GM18868 (cell line): Measurements from ENCODE around the gene ZBTB7B.

Experiments used
- ATAC-seq: cut with Tn5 transposase; IDR thresholded peaks from one replicate; pipeline ENCODE4 v1.9.1; 2021; ENCODE audit warnings: mild to moderate bottlenecking, moderate library complexity; ENCODE audit not compliant: unreplicated experiment

ZBTB7B gene

GRCh38 chr1:155052439-155053395, 50.1 kb downstream of the ZBTB7B start:
- ATAC-seq: no peak

- no peak for ATAC-seq
Measured at GRCh38 chr1:155053531-155054105, 51.0 kb downstream of the ZBTB7B start.

DNA sequence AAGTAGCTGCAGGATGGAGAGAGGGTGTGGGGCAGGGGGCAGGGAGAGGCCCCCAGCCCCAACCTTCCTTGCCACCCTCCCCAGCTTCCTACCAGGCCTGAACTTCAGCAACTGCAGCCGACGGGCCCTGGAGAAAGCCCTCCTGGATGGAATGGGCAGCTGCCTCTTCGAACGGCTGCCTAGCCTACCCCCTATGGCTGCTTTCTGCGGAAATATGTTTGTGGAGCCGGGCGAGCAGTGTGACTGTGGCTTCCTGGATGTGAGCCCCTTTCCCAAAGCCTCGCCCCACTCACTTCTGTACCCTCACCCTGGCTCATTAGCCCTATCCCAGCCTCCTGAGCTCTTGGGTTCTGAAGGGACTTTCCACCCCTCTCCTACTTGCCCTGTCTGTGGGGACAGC, 54.5 kb downstream of the ZBTB7B start:
- ATAC-seq: no peak

- ATAC-seq: no peak
Measured at GRCh38 chr1:155057788-155058211, 55.2 kb downstream of the ZBTB7B start.

DNA sequence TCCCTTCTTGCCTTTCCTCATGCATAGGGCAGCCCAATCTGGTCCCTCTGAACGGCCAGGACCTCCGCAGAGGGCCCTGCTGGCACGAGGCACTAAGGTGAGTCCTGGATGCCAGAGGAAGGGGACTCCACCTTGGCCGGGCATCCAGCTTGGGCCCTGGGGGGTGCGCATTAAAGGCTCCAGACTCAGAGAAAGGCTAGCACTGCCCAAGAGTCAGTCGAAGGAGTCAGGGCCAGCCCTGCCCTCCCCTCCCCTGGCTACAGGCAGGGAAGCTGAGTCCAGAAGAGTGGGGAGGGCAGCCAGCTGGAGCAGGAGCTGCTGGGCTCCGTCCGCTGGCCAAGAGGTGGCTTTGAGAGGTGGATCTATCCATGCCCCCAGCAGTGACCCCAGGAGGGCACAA, 58.1 kb downstream of the ZBTB7B start:
- ATAC-seq: no peak

GRCh38 chr1:155061381-155062150, 59.0 kb downstream of the ZBTB7B start:
- ATAC-seq: no peak

- ATAC-seq: no peak
Measured at GRCh38 chr1:155062151-155062686, 59.6 kb downstream of the ZBTB7B start.

GRCh38 chr1:155062702-155063411, 60.3 kb downstream of the ZBTB7B start:
- ATAC-seq: peak; percentile 35

DNA sequence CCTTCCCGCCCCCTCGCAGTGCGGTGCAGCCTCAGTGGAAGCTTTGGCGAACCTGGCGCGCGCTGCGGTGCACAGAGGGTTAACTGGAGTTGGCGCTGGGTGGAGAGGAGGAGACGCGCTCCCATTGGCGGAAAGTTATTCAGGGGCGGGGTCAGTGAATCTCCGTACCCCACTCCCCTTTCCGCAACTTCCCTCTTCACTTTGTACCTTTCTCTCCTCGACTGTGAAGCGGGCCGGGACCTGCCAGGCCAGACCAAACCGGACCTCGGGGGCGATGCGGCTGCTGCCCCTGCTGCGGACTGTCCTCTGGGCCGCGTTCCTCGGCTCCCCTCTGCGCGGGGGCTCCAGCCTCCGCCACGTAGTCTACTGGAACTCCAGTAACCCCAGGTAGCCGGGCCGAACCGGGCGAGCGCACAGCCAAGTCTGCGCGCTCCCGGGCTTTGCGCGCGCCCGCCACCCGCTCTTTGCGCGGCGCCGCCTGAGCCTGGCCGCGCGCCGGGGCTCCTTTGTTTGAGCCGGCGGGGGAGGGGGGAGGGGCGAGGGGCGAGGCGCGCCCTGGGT, 61.0 kb downstream of the ZBTB7B start, which contains the start of gene EFNA4:
TSS of gene EFNA4 (plus strand) at position 191 of the 561 bp plus-strand sequence. CDS start at position 275, 84 bp downstream.
- peak; percentile 73 for ATAC-seq

DNA sequence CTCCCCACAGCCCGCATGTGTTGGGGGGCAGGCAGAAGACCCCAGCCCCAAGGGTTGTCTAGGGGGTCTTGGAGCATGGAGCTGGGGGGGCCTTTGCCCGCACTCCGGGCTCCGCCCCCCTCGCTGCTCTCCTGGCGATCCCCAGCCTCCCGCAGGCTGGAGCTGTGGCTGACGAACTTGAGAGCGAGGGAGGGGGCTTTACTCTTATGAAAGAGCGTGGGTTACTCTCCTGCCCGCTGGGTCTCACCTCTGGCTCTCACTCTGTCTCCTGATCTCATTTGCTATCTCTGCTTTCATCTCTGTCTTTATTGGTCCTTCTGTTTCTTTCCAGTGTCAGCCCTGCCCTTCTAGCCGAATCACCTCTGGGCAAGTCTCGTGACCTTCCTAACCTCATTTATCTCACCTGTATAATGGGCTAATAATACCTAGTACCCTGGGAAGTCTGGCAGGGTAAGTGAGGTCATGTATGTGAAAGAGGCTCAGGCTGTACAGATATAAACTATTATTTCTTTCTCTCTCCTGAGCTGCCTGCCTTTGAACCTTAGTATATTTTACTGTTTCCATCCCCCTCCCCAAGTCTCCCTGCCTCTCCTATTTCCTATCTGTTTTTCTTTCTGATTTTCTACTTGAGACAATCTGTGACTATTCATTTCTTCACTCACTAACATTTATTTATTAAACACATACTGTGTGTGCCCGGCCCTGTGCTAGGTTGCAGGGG, 61.7 kb downstream of the ZBTB7B start:
- ATAC-seq: no peak

DNA sequence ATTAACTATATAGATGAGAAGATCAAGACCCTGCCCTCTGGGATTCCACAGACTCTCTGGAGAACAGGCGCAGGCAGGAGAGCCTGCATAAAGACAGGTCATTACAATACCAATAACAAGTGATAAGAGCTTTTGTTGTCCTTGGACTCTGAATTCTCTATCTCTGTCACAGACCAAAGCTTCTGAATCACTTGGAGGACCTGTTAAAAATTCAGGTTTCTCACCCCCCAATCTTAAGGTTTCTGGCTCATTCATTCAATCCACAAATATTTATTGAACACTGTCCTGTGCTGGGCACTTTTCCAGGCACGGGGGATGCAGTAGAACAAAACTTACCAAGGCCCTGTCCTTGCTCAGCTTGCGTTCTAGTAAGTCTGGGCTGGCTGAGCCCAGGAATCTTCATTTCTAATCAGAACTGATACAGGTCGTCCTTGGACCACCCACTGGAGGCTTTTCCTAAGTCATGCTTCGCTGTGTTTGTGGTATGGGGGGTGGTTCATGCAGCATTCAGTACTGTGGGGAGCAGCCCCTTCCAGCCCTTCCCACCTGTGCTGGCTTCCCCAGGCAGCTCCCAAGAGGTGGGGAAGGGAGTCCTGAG, 62.3 kb downstream of the ZBTB7B start:
- ATAC-seq: no peak

DNA sequence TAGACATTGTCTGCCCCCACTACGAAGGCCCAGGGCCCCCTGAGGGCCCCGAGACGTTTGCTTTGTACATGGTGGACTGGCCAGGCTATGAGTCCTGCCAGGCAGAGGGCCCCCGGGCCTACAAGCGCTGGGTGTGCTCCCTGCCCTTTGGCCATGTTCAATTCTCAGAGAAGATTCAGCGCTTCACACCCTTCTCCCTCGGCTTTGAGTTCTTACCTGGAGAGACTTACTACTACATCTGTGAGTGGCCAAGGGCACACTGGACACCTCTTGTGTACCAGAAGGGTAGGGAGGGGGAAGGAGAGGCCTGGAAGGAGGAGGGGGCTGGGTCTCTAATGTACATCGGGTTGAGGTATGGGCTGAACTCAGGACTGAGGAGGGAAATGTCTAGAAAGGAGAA, 64.2 kb downstream of the ZBTB7B start:
- no peak for ATAC-seq
